ENCODE data around the gene ZNF580. TPM values are rescaled to one million over a fixed set of nuclear protein-coding genes. Genes with fewer than 3 reads are reported as not detected.

Gene ZNF580
- total and polyA plus RNA-seq, 2 of the 8 experiments (the other 6 are each of a cell fraction or from before 2014, with no cell fraction given), result 12.0 to 24.6 TPM

GRCh38 chr19:55601084-55601483 is 39.7 kb upstream of the ZNF580 start:
- Histone ChIP-seq H3K4me2 (ENCODE audit: insufficient read depth in 1 of 2, low read depth in 2 of 2, low read length in 2 of 2) (peak overlapping the region; percentile 90 to 95), H3K9me3 (ENCODE audit: insufficient read depth in 2 of 2, low read depth in 1 of 2, low read length in 1 of 2) (no peaks in the 10 kb centered on the region), H3K18ac (ENCODE audit: extremely low read depth, low read length) (no peak overlapping the region), H3K36me3 (ENCODE audit: control insufficient read depth in 2 of 4, insufficient read depth in 4 of 4, low read length in 3 of 4) (peaks cover 0 to 5% (median 2%) of the 10 kb centered on the region in 4 experiments; a peak in 3 of 8 replicates), H3K27me3 (replicated peaks in 1 of 4; ENCODE audit: control insufficient read depth in 3 of 4, extremely low read depth in 1 of 4, insufficient read depth in 3 of 4, low read length in 3 of 4) (no peaks in the 10 kb centered on the region), H3K14ac (ENCODE audit: insufficient read length) (no peak overlapping the region), H3K23me2 (ENCODE audit: low read depth, low read length) (peaks cover 18% of the 10 kb centered on the region), H4K5ac (ENCODE audit: insufficient read length, low read depth, low read length) (no peak overlapping the region), H2BK15ac (ENCODE audit: low read length) (no peak overlapping the region; the same call in 1 of the 2 replicates), H3K56ac (replicated peaks; ENCODE audit: insufficient read length, low read depth, low read length) (no peak overlapping the region), H4K20me1 (replicated peaks in 1 of 2; ENCODE audit: control insufficient read depth in 1 of 2, insufficient read depth in 2 of 2, low read length in 2 of 2) (peaks cover 0 to 4% of the 10 kb centered on the region in 2 experiments), H3K4ac (replicated peaks; ENCODE audit: insufficient read length, low read depth, low read length) (no peak overlapping the region), H3K79me2 (ENCODE audit: control insufficient read depth in 1 of 2, insufficient read depth in 2 of 2, low read length in 2 of 2) (peaks cover 0 to 3% of the 10 kb centered on the region in 2 experiments; a peak in 2 of 4 replicates), H2BK20ac (ENCODE audit: low read length) (no peak overlapping the region), H3K4me1 (replicated peaks in 1 of 4; ENCODE audit: control insufficient read depth in 3 of 4, insufficient read depth in 4 of 4, low read length in 3 of 4) (peaks cover 0 to 14% (median 8%) of the 10 kb centered on the region in 4 experiments; a peak in 6 of 7 replicates), H2BK120ac (replicated peaks; ENCODE audit: low read depth, low read length) (no peak overlapping the region), H3K79me1 (ENCODE audit: low read depth, low read length) (peaks cover 3% of the 10 kb centered on the region), H2BK12ac (ENCODE audit: low read depth, low read length) (peak overlapping the region; percentile 53; the same call in 1 of the 2 replicates), H3K27ac (ENCODE audit: low read depth, low read length) (no peak overlapping the region), H3K23ac (ENCODE audit: insufficient read length) (no peak overlapping the region), H2BK5ac (ENCODE audit: low read depth, low read length) (peak overlapping the region; percentile 68; the same call in 1 of the 2 replicates), H3K4me3 (ENCODE audit: extremely low read depth in 1 of 4, insufficient read depth in 2 of 4, low read depth in 3 of 4, low read length in 4 of 4) (peak overlapping the region; percentile 50 to 83 (median 68); a peak in 7 of 8 replicates), H2AK5ac (ENCODE audit: low read depth, low read length) (no peak overlapping the region; the same call in 1 of the 2 replicates), H2AFZ (ENCODE audit: low read length) (no peak overlapping the region), H4K8ac (ENCODE audit: extremely low read depth, insufficient read depth, low read length) (no peak overlapping the region), H3K9ac (replicated peaks in 1 of 4; ENCODE audit: extremely low read depth in 1 of 4, low read depth in 3 of 4, low read length in 3 of 4) (no peak overlapping the region), H4K91ac (replicated peaks; ENCODE audit: insufficient read length, low read length) (no peak overlapping the region)
- no peak for FAIRE-seq
- DNase-seq (ENCODE audit: low read depth in 1 of 2, low spot score in 2 of 2), result no peak
- TF ChIP-seq, protein P1, sequence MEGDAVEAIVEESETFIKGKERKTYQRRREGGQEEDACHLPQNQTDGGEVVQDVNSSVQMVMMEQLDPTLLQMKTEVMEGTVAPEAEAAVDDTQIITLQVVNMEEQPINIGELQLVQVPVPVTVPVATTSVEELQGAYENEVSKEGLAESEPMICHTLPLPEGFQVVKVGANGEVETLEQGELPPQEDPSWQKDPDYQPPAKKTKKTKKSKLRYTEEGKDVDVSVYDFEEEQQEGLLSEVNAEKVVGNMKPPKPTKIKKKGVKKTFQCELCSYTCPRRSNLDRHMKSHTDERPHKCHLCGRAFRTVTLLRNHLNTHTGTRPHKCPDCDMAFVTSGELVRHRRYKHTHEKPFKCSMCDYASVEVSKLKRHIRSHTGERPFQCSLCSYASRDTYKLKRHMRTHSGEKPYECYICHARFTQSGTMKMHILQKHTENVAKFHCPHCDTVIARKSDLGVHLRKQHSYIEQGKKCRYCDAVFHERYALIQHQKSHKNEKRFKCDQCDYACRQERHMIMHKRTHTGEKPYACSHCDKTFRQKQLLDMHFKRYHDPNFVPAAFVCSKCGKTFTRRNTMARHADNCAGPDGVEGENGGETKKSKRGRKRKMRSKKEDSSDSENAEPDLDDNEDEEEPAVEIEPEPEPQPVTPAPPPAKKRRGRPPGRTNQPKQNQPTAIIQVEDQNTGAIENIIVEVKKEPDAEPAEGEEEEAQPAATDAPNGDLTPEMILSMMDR (IDR thresholded peaks at IDR 0.05; ENCODE audit: control extremely low read depth in 1 of 3, insufficient read depth in 1 of 3, low read depth in 1 of 3, low read length in 3 of 3), result no peak
- TF ChIP-seq SIN3A (conservative IDR thresholded peaks at IDR 0.05 in 1 of 2, IDR thresholded peaks at IDR 0.05 in 1 of 2; ENCODE audit: low read depth in 1 of 2, low read length in 2 of 2), result no peak
- WGBS, 2 experiments (ENCODE audit: extremely low coverage in 1 of 2, insufficient coverage in 1 of 2, insufficient read length in 1 of 2, insufficient replicate concordance in 2 of 2, low coverage in 1 of 2, low lambda C conversion rate in 2 of 2, missing lambda C conversion rate in 1 of 2), result 90% methylated on average over 4 of the region's 4 CpGs; no CpG with 5 or more reads in 1 of the 2 experiments
- CTCF ChIA-PET (ENCODE audit: partially characterized antibody), result interaction anchor here (0.7 to 1.1 kb wide), 2 partner anchors 52 to 55 kb away, joined by 3 read pairs; no protein-coding TSS in a partner anchor
- POLR2A ChIA-PET (ENCODE audit: partially characterized antibody), result interaction anchor here (0.8 to 2.5 kb wide), 7 partner anchors 12 to 114 kb away, joined by 3 to 6 read pairs (median 4); no protein-coding TSS in a partner anchor

Measured in H1 (cell line).